ENCODE data around the gene STARD6. TPM values are rescaled to one million over a fixed set of nuclear protein-coding genes. Genes with fewer than 3 reads are reported as not detected.

Gene STARD6
- polyA plus RNA-seq, 6 donors from 2014 or later: not detected

DNA sequence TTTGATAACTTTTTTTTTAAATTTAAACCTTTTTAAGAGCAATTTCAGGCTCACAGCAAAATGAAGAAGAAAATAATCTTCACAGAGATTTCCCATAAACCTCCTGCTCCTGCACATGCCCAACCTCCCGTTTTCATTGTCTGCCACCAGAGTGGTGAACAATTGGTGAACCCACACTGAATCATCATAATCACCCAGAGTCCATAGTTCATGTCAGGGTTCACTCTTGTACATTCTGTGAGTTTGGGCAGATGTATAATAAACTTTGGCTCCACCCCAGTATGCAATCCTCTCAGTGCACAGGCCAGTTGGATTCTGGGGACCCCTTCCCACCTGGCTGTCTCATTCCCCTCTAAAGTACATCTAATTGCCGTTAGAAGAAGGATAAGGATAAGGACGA is 24.4 kb upstream of the STARD6 start:
- no peak overlapping the region for H3K27ac Mint-ChIP-seq
- H3K9me3 Mint-ChIP-seq: peaks cover 0 to 10% (median 2%) of the 10 kb centered on the region in 7 donors
- H3K4me1 Mint-ChIP-seq: no peaks in the 10 kb centered on the region
- no peaks in the 10 kb centered on the region for H3K36me3 Mint-ChIP-seq
- H3K4me3 Mint-ChIP-seq: no peak overlapping the region
- DNase-seq (no peak), ATAC-seq (ENCODE audit: low read depth in 2 of 2) (no peak)
- H3K27me3 Mint-ChIP-seq: peaks cover 0 to 4% (median 0%) of the 10 kb centered on the region in 3 donors

DNA sequence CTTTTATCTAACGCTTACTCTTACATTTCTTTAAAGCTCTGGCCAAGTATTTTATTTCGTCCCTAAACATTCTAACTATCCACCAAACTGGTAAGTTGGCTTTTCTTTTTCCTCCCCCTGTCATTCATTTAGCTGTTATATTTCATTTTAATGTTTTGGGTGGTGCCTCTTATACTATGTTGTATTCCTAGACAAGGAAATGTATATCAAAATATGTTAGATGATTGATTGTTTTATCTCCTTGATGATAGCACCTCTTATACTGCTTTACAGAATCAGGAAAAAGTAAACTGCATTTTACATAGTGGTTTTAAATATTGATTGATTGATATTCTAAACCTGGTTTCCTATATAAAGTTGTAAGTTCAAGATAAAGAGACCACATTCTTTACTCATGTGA is 24.0 kb upstream of the STARD6 start:
- no peak for DNase-seq
- no peak overlapping the region for H3K27ac Mint-ChIP-seq
- no peaks in the 10 kb centered on the region for H3K36me3 Mint-ChIP-seq
- H3K4me1 Mint-ChIP-seq: no peaks in the 10 kb centered on the region
- H3K27me3 Mint-ChIP-seq: peaks cover 0 to 4% (median 0%) of the 10 kb centered on the region in 3 donors
- H3K4me3 Mint-ChIP-seq: no peak overlapping the region
- H3K9me3 Mint-ChIP-seq: peaks cover 0 to 10% (median 2%) of the 10 kb centered on the region in 7 donors
- ATAC-seq (ENCODE audit: low read depth in 2 of 2): no peak

GRCh38 chr18:54378057-54378456 is 20.4 kb upstream of the STARD6 start:
- no peak overlapping the region for H3K4me3 Mint-ChIP-seq
- DNase-seq: no peak
- no peaks in the 10 kb centered on the region for H3K27me3 Mint-ChIP-seq
- ATAC-seq (ENCODE audit: low read depth in 2 of 2): no peak
- H3K27ac Mint-ChIP-seq: no peak overlapping the region
- no peaks in the 10 kb centered on the region for H3K9me3 Mint-ChIP-seq
- H3K4me1 Mint-ChIP-seq: no peaks in the 10 kb centered on the region
- peaks cover 0 to 10% of the 10 kb centered on the region in 2 donors for H3K36me3 Mint-ChIP-seq

GRCh38 chr18:54360406-54360805 is 2.7 kb upstream of the STARD6 start:
- DNase-seq (no peak), ATAC-seq (ENCODE audit: low read depth in 2 of 2) (no peak)
- no peaks in the 10 kb centered on the region for H3K9me3 Mint-ChIP-seq
- H3K27me3 Mint-ChIP-seq: no peaks in the 10 kb centered on the region
- peaks cover 11 to 16% (median 14%) of the 10 kb centered on the region in 3 donors for H3K4me1 Mint-ChIP-seq
- H3K36me3 Mint-ChIP-seq: peaks cover 0 to 6% of the 10 kb centered on the region in 2 donors
- H3K27ac Mint-ChIP-seq: peak overlapping the region in 1 of 6 donors; percentile 16
- peak overlapping the region in 1 of 8 donors; percentile 41 for H3K4me3 Mint-ChIP-seq

GRCh38 chr18:54359233-54359632 is 1.6 kb upstream of the STARD6 start:
- Mint-ChIP-seq H3K27me3 (peaks cover 0 to 6% (median 0%) of the 10 kb centered on the region in 3 donors), H3K4me3 (peak overlapping the region in 5 of 8 donors; percentile 96 to 100 (median 99)), H3K36me3 (peaks cover 0 to 6% of the 10 kb centered on the region in 2 donors), H3K27ac (no peak overlapping the region), H3K9me3 (no peaks in the 10 kb centered on the region), H3K4me1 (peaks cover 11 to 16% (median 14%) of the 10 kb centered on the region in 3 donors)
- ATAC-seq (ENCODE audit: low read depth in 2 of 2) (no peak), DNase-seq (no peak)

DNA sequence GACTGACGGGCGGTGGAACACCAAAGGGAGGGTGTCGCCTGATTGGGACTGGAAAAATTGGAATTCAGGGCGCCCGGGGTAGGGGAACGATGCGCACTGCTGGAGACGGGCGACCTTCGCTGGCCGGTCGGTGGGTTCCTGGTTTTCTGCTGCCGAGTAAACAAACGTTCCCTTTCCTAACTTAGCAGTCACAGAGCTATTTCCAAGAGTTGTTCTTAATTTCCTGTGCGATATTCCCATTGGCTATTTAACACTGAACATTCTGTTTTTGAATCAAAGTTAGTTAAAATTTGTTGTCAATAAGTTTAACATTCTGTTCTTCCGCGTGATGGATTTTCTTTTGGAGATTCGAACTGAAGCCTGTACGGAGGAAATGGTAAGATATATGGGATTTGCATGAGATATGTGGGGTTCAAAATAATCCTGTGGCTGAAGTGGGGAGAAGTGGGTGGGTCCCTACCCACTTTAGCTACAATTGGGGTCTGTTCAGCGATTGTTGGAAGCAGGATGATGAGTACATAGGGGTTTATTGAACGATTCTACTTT is 910 bp upstream of the STARD6 start:
- Mint-ChIP-seq H3K27ac (peak overlapping the region; percentile 25 to 98 (median 86)), H3K4me1 (peaks cover 11 to 16% (median 14%) of the 10 kb centered on the region in 3 donors), H3K4me3 (peak overlapping the region; percentile 96 to 100 (median 99)), H3K9me3 (no peaks in the 10 kb centered on the region), H3K27me3 (peaks cover 0 to 6% (median 0%) of the 10 kb centered on the region in 3 donors), H3K36me3 (peaks cover 0 to 6% of the 10 kb centered on the region in 2 donors)
- ATAC-seq (ENCODE audit: low read depth in 2 of 2) (peak in 1 of 2 donors; percentile 1), DNase-seq (peak; percentile 0)

DNA sequence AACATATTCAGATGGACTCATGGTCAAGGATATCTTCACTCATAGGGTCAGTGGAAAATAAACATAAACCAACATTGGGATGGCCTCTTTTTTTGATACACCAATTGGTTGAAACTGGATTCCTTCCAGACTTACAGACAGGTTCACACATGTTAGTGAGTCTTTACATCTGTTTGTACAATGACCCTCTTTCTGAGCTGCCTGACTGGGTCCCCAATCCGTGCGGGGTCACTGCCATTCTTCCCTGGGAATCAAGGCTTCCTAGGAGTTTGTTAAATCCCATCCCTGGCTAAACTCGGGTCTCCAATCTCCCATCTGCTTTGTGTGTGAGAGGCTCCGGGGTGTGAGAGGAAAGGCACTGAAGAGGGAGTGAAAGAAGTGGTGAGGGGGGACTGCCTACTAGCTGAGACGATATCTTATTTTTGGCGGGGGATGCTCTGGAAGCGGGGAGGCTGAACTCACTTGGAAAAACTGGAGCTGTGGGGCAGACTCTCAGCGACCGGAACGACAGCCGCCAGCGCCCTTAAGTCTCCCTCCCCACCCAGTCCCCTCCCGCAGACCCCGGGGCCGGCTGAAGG is 487 bp downstream of the STARD6 start:
- peak overlapping the region in 5 of 6 donors; percentile 74 to 98 (median 88) for H3K27ac Mint-ChIP-seq
- ATAC-seq (ENCODE audit: low read depth in 2 of 2): peak; percentile 2 to 4
- peaks cover 0 to 6% of the 10 kb centered on the region in 2 donors for H3K36me3 Mint-ChIP-seq

GRCh38 chr18:54351186-54351585 is 6.5 kb downstream of the STARD6 start:
- no peak overlapping the region for H3K27ac Mint-ChIP-seq
- no peak overlapping the region for H3K4me3 Mint-ChIP-seq
- H3K36me3 Mint-ChIP-seq: no peaks in the 10 kb centered on the region
- H3K4me1 Mint-ChIP-seq: no peaks in the 10 kb centered on the region
- DNase-seq: no peak
- no peak for ATAC-seq (ENCODE audit: low read depth in 2 of 2)
- H3K9me3 Mint-ChIP-seq: peaks cover 0 to 4% (median 0%) of the 10 kb centered on the region in 7 donors
- peaks cover 13 to 35% (median 33%) of the 10 kb centered on the region in 3 donors for H3K27me3 Mint-ChIP-seq

More for the DNA sequence above, 487 bp downstream of the STARD6 start:
- Mint-ChIP-seq H3K9me3 (peaks cover 0 to 2% (median 0%) of the 10 kb centered on the region in 7 donors), H3K27me3 (peaks cover 3 to 6% (median 4%) of the 10 kb centered on the region in 3 donors), H3K4me3 (peak overlapping the region; percentile 96 to 100 (median 99)), H3K4me1 (peaks cover 11 to 16% (median 14%) of the 10 kb centered on the region in 3 donors)
- DNase-seq: no peak

DNA sequence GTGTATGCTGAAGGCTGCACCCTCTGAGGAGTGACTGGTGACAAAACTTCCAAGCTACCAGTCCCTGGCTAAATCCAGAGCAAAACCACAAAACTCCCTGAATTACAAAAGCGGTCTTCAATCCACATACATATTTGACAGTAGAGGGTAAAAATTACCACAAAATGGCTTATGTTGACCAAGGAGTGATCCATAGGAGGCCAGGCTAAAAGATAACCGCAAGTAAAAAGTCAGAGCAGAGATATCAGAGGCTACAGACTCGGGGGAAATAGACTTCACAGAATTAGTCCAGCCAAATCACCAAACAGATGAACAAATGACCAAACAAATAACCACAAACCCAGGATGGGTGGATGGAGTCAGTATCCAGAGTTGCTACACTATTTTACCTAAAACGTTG is 19.4 kb downstream of the STARD6 start:
- no peaks in the 10 kb centered on the region for H3K4me1 Mint-ChIP-seq
- peaks cover 18 to 25% (median 24%) of the 10 kb centered on the region in 3 donors for H3K27me3 Mint-ChIP-seq
- no peak overlapping the region for H3K27ac Mint-ChIP-seq
- DNase-seq: no peak
- H3K36me3 Mint-ChIP-seq: peaks cover 0 to 8% of the 10 kb centered on the region in 2 donors
- H3K9me3 Mint-ChIP-seq: peaks cover 0 to 16% (median 3%) of the 10 kb centered on the region in 7 donors
- ATAC-seq (ENCODE audit: low read depth in 2 of 2): no peak
- H3K4me3 Mint-ChIP-seq: no peak overlapping the region

- peaks cover 18 to 25% (median 24%) of the 10 kb centered on the region in 3 donors for H3K27me3 Mint-ChIP-seq
- peaks cover 0 to 5% (median 2%) of the 10 kb centered on the region in 7 donors for H3K9me3 Mint-ChIP-seq
- ATAC-seq (ENCODE audit: low read depth in 2 of 2) (no peak), DNase-seq (no peak)
- no peak overlapping the region for H3K4me3 Mint-ChIP-seq
- H3K4me1 Mint-ChIP-seq: no peaks in the 10 kb centered on the region
- H3K27ac Mint-ChIP-seq: no peak overlapping the region
- peaks cover 0 to 2% of the 10 kb centered on the region in 2 donors for H3K36me3 Mint-ChIP-seq
Observed at GRCh38 chr18:54335638-54336173, 22.0 kb downstream of the STARD6 start.

DNA sequence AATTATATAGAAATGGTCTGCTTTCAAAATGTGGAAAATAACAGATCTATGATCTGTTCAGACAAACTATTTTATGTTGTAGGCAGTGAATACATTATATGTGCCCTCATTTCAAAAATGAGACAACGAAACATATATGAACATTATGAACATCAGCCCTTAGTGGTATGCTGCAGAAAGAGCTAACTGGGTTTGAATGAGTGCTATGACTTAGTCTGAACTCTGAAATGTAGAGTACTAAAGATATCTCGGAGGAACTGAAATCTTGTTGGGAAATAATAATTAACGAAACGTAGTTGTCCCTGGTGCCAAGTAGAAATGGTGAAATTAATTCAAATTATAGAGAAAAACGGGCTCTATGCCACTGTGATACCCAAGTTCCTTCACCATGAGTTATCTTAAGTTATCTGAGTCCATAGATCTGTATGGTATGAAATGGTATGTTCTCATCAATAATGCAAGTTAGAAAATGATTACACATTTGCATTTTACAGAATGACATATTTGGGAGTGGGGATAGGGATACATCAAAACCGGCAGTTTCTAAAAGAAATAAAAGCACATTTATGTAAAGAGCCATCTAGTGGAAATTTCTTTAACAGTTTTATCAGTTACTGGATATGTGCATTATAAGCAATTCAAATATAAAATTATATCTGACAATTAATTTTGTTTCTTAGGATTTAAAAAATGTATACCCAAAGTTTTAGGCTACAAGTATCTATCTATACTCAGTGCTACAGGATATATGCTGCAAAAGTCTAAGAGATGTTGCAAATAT is 26.7 kb downstream of the STARD6 start:
- no peaks in the 10 kb centered on the region for H3K36me3 Mint-ChIP-seq
- no peaks in the 10 kb centered on the region for H3K9me3 Mint-ChIP-seq
- no peaks in the 10 kb centered on the region for H3K4me1 Mint-ChIP-seq
- H3K4me3 Mint-ChIP-seq: no peak overlapping the region
- no peak for ATAC-seq (ENCODE audit: low read depth in 2 of 2)
- H3K27ac Mint-ChIP-seq: no peak overlapping the region
- no peak for DNase-seq
- peaks cover 7 to 14% (median 12%) of the 10 kb centered on the region in 3 donors for H3K27me3 Mint-ChIP-seq

DNA sequence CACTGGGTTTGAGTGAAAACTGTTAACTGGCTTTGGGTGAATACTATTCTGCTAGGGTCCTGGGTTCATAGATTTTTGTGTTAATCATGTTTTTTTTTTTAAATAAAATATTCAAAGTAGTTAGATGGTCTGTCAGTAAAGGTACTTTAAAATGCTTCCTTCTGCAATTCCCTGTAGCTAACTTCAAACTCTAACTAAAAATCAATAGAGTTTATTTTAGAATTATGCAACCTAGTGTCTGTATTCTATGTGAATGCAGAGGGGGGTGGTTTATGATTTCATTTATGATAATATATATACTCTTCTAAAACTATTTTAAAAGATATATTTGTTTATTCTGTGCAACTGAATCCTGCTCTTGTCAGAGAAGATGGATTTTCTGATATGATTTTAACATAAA is 27.9 kb downstream of the STARD6 start:
- H3K27ac Mint-ChIP-seq: no peak overlapping the region
- no peaks in the 10 kb centered on the region for H3K36me3 Mint-ChIP-seq
- H3K4me3 Mint-ChIP-seq: no peak overlapping the region
- H3K4me1 Mint-ChIP-seq: no peaks in the 10 kb centered on the region
- H3K27me3 Mint-ChIP-seq: peaks cover 0 to 6% (median 5%) of the 10 kb centered on the region in 3 donors
- no peaks in the 10 kb centered on the region for H3K9me3 Mint-ChIP-seq
- no peak for ATAC-seq (ENCODE audit: low read depth in 2 of 2)
- no peak for DNase-seq

DNA sequence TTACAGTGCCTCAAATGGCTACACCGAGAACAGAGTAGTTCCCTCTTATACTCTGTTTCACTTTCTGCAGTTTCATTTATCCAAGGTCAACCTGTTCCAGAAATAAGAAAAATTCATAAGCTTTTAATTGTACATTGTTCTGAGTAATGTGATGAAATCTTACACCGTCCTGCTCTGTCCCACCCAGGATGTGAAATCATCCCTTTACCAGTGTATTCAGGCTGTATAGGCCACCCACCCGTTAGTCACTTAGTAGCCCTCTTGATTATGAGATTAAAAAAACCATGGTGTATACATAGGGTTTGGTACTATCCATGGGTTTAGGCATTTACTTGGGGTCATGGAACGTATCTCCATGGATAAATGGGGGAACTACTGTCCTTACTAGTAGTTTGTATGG is 29.8 kb downstream of the STARD6 start:
- DNase-seq (no peak), ATAC-seq (ENCODE audit: low read depth in 2 of 2) (no peak)
- Mint-ChIP-seq H3K36me3 (no peaks in the 10 kb centered on the region), H3K4me1 (no peaks in the 10 kb centered on the region), H3K27me3 (no peaks in the 10 kb centered on the region), H3K9me3 (no peaks in the 10 kb centered on the region), H3K27ac (no peak overlapping the region), H3K4me3 (no peak overlapping the region)
